Measurements from ENCODE around the gene TMTC3.

GRCh38 chr12:88207921-88208620, 66.0 kb downstream of the TMTC3 start:
- TF ChIP-seq POLR2A (IDR thresholded peaks at IDR 0.05) (no peak), CTCF (IDR thresholded peaks at IDR 0.05) (no peak)

Data from suprapubic skin (tissue), 3 donors.